Hepatocyte (in vitro differentiated cells): ENCODE results near the gene SLC25A25. TPM values are rescaled to one million over a fixed set of nuclear protein-coding genes. Genes with fewer than 3 reads are reported as not detected.

Experiments
- DNase-seq: peaks from one replicate; pipeline ENCODE4 v3.0.0-alpha.2; 2016; ENCODE audit warnings: low spot score
- H2AFZ ChIP-seq: fragments of 200-600 bp; sonication (generic); 2 replicates; pipeline ENCODE4 v1.6.0; 2016; ENCODE audit warnings: antibody characterized with exemption, mild to moderate bottlenecking
- H3K27ac ChIP-seq: fragments of 200-600 bp; sonication (generic); 2 replicates; pipeline ENCODE4 v1.5.1; 2016; ENCODE audit warnings: mild to moderate bottlenecking
- H3K27me3 ChIP-seq: fragments of 200-600 bp; sonication (generic); 2 replicates; pipeline ENCODE4 v1.6.1; 2016
- H3K36me3 ChIP-seq: fragments of 200-600 bp; sonication (generic); replicated peaks from 2 replicates; pipeline ENCODE4 v1.5.1; 2016; ENCODE audit warnings: low read depth; ENCODE audit not compliant: insufficient read depth
- H3K4me1 ChIP-seq: fragments of 200-600 bp; sonication (generic); 2 replicates; pipeline ENCODE4 v1.5.1; 2016; ENCODE audit warnings: mild to moderate bottlenecking, moderate library complexity; ENCODE audit not compliant: insufficient read depth
- H3K4me2 ChIP-seq: fragments of 200-600 bp; sonication (generic); 2 replicates; pipeline ENCODE4 v1.6.0; 2016
- H3K4me3 ChIP-seq: fragments of 200-600 bp; sonication (generic); 2 replicates; pipeline ENCODE4 v1.5.1; 2016; ENCODE audit warnings: mild to moderate bottlenecking
- H3K79me2 ChIP-seq: fragments of 200-600 bp; sonication (generic); 2 replicates; pipeline ENCODE4 v1.6.0; 2017; ENCODE audit warnings: mild to moderate bottlenecking
- H3K9me2 ChIP-seq: fragments of 200-600 bp; sonication (generic); replicated peaks from 2 replicates; pipeline ENCODE4 v1.6.0; 2017; ENCODE audit warnings: mild to moderate bottlenecking; ENCODE audit not compliant: insufficient read depth
- H3K9me3 ChIP-seq: fragments of 200-600 bp; sonication (generic); 2 replicates; pipeline ENCODE4 v1.5.1; 2016; ENCODE audit warnings: low read depth, mild to moderate bottlenecking
- H4K20me1 ChIP-seq: fragments of 200-600 bp; sonication (generic); 2 replicates; pipeline ENCODE4 v1.6.0; 2016; ENCODE audit warnings: mild to moderate bottlenecking; ENCODE audit not compliant: insufficient read depth, poor library complexity, severe bottlenecking
- EZH2 ChIP-seq: fragments of 200-600 bp; sonication (generic); IDR thresholded peaks from 2 replicates; pipeline ENCODE4 v1.6.1; 2016; ENCODE audit warnings: antibody characterized with exemption, mild to moderate bottlenecking, borderline replicate concordance
- EZH2phosphoT487 ChIP-seq: fragments of 200-600 bp; sonication (generic); IDR thresholded peaks from one replicate; pipeline ENCODE4 v1.6.1; 2018; ENCODE audit warnings: antibody characterized with exemption, mild to moderate bottlenecking, low read depth, moderate library complexity; ENCODE audit not compliant: unreplicated experiment, severe bottlenecking
- WGBS: methylation state at CpG from one replicate; pipeline ENCODE4 v1.1.6; 2016; ENCODE audit warnings: low lambda C conversion rate; ENCODE audit errors: missing lambda C conversion rate; 5-methylcytosine and 5-hydroxymethylcytosine counted together
- polyA plus RNA-seq: library from polyadenylated mRNA; unstranded; fragments of >200 nt; fragmentation: Nextera tagmentation; extraction: Ambion mirVana; gene quantifications from 2 replicates; pipeline ENCODE4 v1.2.1, GENCODE V29; 2016
- total RNA-seq: library from RNA; depleted of rRNA; stranded (reverse); fragments of >200 nt; gene quantifications from 2 replicates; pipeline ENCODE4 v1.2.3, GENCODE V29; 2014
- TF ChIP-seq, protein P1 (sequence below): fragments of 200-600 bp; sonication (generic); IDR thresholded peaks from 2 replicates; pipeline ENCODE4 v1.5.1; 2016; ENCODE audit warnings: antibody characterized with exemption, mild to moderate bottlenecking; ENCODE audit not compliant: poor library complexity

The SLC25A25 gene
- total and polyA plus RNA-seq, 2 experiments from 2014 or later, result 51.0 to 62.3 TPM

DNA sequence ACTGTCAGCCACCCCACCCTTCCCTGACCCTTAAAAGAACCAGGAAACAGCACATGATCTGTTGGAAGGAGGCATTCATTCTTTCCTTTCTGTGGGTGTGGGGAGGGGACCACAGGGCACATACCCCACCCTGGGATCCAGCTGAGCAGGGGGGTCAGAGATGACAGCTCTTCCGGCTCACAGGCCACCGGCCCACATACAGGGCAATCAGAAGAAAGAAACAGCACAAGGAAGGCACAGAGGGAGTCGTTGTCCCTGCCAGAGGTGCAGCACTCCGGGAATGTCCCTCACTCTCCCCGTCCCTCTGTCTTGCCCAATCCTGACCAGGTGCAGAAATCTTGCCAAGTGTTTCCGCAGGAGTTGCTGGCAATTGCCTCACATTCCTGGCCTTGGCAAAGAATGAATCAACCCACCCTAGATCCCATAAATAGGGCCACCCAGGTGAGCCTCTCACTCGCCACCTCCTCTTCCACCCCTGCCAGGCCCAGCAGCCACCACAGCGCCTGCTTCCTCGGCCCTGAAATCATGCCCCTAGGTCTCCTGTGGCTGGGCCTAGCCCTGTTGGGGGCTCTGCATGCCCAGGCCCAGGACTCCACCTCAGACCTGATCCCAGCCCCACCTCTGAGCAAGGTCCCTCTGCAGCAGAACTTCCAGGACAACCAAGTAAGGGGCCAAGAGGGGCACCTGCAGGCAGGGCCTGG, 81.1 kb downstream of the SLC25A25 start, which contains the start of gene LCN2:
TSS of gene LCN2 (plus strand) at position 453 of the 701 bp plus-strand sequence. CDS start at position 526, 73 bp downstream.
- no peak for TF ChIP-seq EZH2phosphoT487
- Histone ChIP-seq H3K9me3 (no peaks in the 10 kb centered on the region), H3K4me2 (no peak within 1 kb of the TSS), H2AFZ (no peak within 1 kb of the TSS), H3K79me2 (no peaks in the 10 kb centered on the region), H3K4me1 (peaks cover 10% of the 10 kb centered on the region), H4K20me1 (no peaks in the 10 kb centered on the region), H3K36me3 (no peaks in the 10 kb centered on the region), H3K27me3 (no peaks in the 10 kb centered on the region), H3K4me3 (no peak within 1 kb of the TSS), H3K27ac (no peak within 1 kb of the TSS), H3K9me2 (no peaks in the 10 kb centered on the region)
- DNase-seq, result no peak
- 84% methylated on average over 7 of the region's 9 CpGs for WGBS

DNA sequence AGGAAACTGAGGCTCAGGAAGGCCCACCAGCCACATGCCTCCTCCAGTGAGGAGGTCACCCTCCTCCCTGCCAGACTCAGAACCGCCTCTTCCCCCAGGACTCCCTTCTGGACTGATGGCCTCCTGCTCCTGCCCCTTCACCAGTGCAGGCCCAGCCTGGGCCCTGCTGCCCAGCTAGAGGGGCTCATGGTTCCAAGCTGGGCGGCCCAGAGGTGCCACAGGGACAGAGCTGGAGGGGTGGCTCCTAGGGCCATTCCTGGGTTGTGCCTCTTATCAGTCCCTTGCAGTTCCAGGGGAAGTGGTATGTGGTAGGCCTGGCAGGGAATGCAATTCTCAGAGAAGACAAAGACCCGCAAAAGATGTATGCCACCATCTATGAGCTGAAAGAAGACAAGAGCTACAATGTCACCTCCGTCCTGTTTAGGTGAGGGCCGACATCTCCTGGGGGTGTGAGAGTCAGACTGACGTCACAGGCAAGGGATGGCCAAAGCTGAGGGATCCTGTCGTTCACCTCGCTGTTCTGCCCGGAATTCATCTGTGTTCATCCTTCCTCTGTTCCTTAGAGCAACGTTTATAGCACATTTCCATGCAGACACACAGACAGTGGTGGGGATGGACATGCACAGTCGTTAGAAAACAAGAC, 82.0 kb downstream of the SLC25A25 start:
- no peak for DNase-seq
- 79% methylated on average over 11 of the region's 11 CpGs for WGBS
- Histone ChIP-seq H3K27ac (no peak overlapping the region), H3K36me3 (no peaks in the 10 kb centered on the region), H3K4me3 (no peak overlapping the region), H3K4me1 (peaks cover 10% of the 10 kb centered on the region), H3K27me3 (no peaks in the 10 kb centered on the region), H3K79me2 (no peaks in the 10 kb centered on the region), H3K9me3 (no peaks in the 10 kb centered on the region), H4K20me1 (no peaks in the 10 kb centered on the region), H2AFZ (no peak overlapping the region), H3K9me2 (no peaks in the 10 kb centered on the region), H3K4me2 (no peak overlapping the region)
- TF ChIP-seq EZH2phosphoT487, result no peak
- TF ChIP-seq, protein P1, sequence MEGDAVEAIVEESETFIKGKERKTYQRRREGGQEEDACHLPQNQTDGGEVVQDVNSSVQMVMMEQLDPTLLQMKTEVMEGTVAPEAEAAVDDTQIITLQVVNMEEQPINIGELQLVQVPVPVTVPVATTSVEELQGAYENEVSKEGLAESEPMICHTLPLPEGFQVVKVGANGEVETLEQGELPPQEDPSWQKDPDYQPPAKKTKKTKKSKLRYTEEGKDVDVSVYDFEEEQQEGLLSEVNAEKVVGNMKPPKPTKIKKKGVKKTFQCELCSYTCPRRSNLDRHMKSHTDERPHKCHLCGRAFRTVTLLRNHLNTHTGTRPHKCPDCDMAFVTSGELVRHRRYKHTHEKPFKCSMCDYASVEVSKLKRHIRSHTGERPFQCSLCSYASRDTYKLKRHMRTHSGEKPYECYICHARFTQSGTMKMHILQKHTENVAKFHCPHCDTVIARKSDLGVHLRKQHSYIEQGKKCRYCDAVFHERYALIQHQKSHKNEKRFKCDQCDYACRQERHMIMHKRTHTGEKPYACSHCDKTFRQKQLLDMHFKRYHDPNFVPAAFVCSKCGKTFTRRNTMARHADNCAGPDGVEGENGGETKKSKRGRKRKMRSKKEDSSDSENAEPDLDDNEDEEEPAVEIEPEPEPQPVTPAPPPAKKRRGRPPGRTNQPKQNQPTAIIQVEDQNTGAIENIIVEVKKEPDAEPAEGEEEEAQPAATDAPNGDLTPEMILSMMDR, result no peak
- no peak for TF ChIP-seq EZH2

DNA sequence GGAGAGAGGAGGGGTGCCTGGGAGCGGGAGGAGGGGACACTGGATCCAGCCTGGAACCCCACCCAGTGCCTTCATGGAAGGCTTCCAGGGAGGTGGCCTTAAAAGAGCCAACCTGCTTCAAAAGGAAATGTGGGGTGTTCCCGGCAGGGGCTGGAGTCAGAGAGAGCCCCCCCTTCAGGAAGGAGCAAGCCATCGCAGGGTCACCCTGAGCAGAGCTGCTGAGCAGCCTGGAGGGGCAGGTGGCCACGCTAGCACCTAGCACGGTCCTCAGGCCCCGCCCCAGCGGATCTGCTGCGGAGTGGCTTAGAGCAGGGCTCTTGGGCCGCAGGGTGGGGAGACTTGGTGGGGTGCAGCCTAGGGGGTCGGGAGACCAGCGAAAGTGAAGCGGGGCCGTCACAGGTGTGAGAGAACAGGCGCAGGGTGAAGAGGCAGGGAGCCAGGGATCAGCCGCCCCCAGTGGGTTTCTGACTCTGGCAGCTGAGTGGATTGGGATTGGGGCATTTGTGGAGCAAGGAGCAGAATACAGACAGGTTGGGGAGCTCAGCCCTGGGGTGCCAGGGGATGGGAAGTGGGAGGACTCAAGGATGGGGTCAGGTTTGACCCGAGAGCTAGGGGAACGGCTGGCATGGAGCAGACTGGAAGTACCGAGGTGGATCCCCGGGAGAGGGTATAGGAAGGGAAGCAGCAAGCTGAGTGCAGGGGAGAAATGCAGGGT, 82.7 kb downstream of the SLC25A25 start:
- Histone ChIP-seq H3K27ac (no peak overlapping the region), H3K4me1 (peaks cover 10% of the 10 kb centered on the region), H3K4me2 (no peak overlapping the region), H3K27me3 (no peaks in the 10 kb centered on the region), H3K36me3 (no peaks in the 10 kb centered on the region), H3K9me3 (no peaks in the 10 kb centered on the region), H3K79me2 (no peaks in the 10 kb centered on the region), H4K20me1 (no peaks in the 10 kb centered on the region), H3K4me3 (no peak overlapping the region), H2AFZ (no peak overlapping the region), H3K9me2 (no peaks in the 10 kb centered on the region)
- no peak for DNase-seq
- WGBS, result 74% methylated on average over 18 of the region's 19 CpGs
- TF ChIP-seq EZH2phosphoT487 (no peak), EZH2 (no peak)
- TF ChIP-seq, protein P1, result no peak
